ENCODE data around the gene EEF1AKMT1. TPM values are rescaled to one million over a fixed set of nuclear protein-coding genes. Genes with fewer than 3 reads are reported as not detected.

The EEF1AKMT1 gene
- total RNA-seq, 1 donor from 2014 or later = 12.9 TPM

GRCh38 chr13:20711301-20712044, 62.3 kb downstream of the EEF1AKMT1 start:
- H3K27me3 Mint-ChIP-seq (ENCODE audit: insufficient read depth) = peaks cover 18% of the 10 kb centered on the region
- intact Hi-C loops (cut with micrococcal nuclease) = loop anchor here (1.0 kb wide), 2 partner anchors 117 to 213 kb away; no protein-coding TSS in a partner anchor
- H3K36me3 Mint-ChIP-seq (ENCODE audit: low read depth) = no peaks in the 10 kb centered on the region
- peaks cover 19% of the 10 kb centered on the region for H3K4me1 Mint-ChIP-seq (ENCODE audit: low read depth)
- H3K9me3 Mint-ChIP-seq = no peaks in the 10 kb centered on the region
- H3K4me3 Mint-ChIP-seq = no peak overlapping the region
- H3K27ac Mint-ChIP-seq = no peak overlapping the region
- DNase-seq (ENCODE audit: low spot score) = no peak

DNA sequence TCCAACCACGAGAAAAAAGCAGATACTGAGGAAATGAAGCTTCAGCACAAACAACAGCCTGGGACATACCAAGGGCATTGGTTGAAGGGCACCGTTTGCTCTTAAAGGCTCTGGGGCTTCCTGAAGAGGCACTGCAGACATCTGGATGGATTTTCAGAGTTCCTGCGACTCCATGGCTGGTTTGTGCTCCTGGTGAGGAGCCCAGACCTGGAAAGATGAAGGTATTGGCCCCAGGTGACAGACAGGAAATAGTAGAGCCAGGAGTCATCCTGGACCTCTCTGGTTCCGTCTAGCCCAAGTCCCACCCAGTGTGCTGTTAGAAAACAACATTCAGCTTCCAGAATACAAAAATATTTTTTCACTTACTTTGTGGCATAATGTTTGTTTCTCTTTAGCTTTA, 64.0 kb downstream of the EEF1AKMT1 start:
- peaks cover 22% of the 10 kb centered on the region for H3K27me3 Mint-ChIP-seq (ENCODE audit: insufficient read depth)
- peaks cover 19% of the 10 kb centered on the region for H3K4me1 Mint-ChIP-seq (ENCODE audit: low read depth)
- H3K36me3 Mint-ChIP-seq (ENCODE audit: low read depth) = no peaks in the 10 kb centered on the region
- no peak overlapping the region for H3K27ac Mint-ChIP-seq
- no peak overlapping the region for H3K4me3 Mint-ChIP-seq
- no peak for DNase-seq (ENCODE audit: low spot score)
- intact Hi-C loops (cut with micrococcal nuclease) = loop anchor here (10.0 kb wide), 2 partner anchors 295 to 465 kb away; partner anchors contain the start of genes MRPL57 and SKA3
- H3K9me3 Mint-ChIP-seq = no peaks in the 10 kb centered on the region

GRCh38 chr13:20709369-20709768, 64.4 kb downstream of the EEF1AKMT1 start:
- H3K27ac Mint-ChIP-seq = no peak overlapping the region
- DNase-seq (ENCODE audit: low spot score) = no peak
- no peak overlapping the region for H3K4me3 Mint-ChIP-seq

DNA sequence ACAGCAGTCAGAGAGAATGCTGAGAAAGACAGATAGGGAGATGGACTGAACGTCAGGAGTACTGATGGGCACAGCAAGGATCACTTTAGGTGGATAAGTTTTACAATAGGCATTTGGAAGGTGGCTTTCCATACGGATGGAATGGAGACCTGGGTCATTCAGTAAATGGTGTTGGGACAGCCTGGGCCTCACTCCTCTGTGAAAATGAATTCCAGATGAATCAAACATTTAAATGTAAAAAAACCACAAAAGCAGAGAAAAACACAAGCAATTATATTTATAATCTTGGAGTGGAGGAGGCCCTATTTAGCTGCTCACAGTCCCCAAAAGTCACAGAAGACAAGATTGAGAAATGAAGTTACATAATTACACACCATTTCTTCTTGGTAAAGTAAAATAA, 65.5 kb downstream of the EEF1AKMT1 start:
- intact Hi-C loops (cut with micrococcal nuclease) = loop anchor here (10.0 kb wide), 2 partner anchors 293 to 467 kb away; partner anchors contain the start of genes MRPL57 and SKA3
- Mint-ChIP-seq H3K9me3 (no peaks in the 10 kb centered on the region), H3K4me3 (no peak overlapping the region), H3K36me3 (ENCODE audit: low read depth) (no peaks in the 10 kb centered on the region), H3K4me1 (ENCODE audit: low read depth) (peaks cover 15% of the 10 kb centered on the region), H3K27me3 (ENCODE audit: insufficient read depth) (peaks cover 19% of the 10 kb centered on the region), H3K27ac (no peak overlapping the region)
- DNase-seq (ENCODE audit: low spot score) = no peak

More at GRCh38 chr13:20709369-20709768, 64.4 kb downstream of the EEF1AKMT1 start:
- H3K9me3 Mint-ChIP-seq = no peaks in the 10 kb centered on the region
- H3K4me1 Mint-ChIP-seq (ENCODE audit: low read depth) = peaks cover 19% of the 10 kb centered on the region
- H3K27me3 Mint-ChIP-seq (ENCODE audit: insufficient read depth) = peaks cover 23% of the 10 kb centered on the region
- no peaks in the 10 kb centered on the region for H3K36me3 Mint-ChIP-seq (ENCODE audit: low read depth)
- intact Hi-C loops (cut with micrococcal nuclease) = loop anchor here (10.0 kb wide), 2 partner anchors 295 to 465 kb away; partner anchors contain the start of genes MRPL57 and SKA3

DNA sequence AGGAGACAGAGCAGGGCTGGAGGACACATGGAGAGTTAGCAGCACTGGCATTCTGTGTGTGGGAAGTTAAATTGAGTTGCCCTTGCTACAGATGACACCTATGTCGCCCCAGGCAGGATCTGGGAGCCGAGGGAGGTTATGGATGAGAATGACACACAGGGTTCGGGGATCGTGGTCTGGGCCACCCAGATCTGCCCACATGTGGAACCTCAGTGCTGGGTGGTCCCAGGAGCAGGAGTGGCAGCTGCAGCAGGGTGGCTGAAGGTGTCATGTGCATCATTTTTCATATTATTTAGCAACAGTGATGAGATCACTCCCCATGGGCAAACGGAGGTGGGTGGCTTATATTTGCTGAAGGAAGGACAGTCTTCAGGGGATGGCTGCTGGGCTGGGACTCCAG, 67.1 kb downstream of the EEF1AKMT1 start:
- Mint-ChIP-seq H3K4me1 (ENCODE audit: low read depth) (peaks cover 12% of the 10 kb centered on the region), H3K27ac (peak overlapping the region; percentile 12), H3K9me3 (no peaks in the 10 kb centered on the region), H3K4me3 (no peak overlapping the region), H3K36me3 (ENCODE audit: low read depth) (no peaks in the 10 kb centered on the region), H3K27me3 (ENCODE audit: insufficient read depth) (peaks cover 29% of the 10 kb centered on the region)
- intact Hi-C loops (cut with micrococcal nuclease) = loop anchor here (10.0 kb wide), 2 partner anchors 292 to 468 kb away; partner anchors contain the start of genes MRPL57 and SKA3
- no peak for DNase-seq (ENCODE audit: low spot score)

DNA sequence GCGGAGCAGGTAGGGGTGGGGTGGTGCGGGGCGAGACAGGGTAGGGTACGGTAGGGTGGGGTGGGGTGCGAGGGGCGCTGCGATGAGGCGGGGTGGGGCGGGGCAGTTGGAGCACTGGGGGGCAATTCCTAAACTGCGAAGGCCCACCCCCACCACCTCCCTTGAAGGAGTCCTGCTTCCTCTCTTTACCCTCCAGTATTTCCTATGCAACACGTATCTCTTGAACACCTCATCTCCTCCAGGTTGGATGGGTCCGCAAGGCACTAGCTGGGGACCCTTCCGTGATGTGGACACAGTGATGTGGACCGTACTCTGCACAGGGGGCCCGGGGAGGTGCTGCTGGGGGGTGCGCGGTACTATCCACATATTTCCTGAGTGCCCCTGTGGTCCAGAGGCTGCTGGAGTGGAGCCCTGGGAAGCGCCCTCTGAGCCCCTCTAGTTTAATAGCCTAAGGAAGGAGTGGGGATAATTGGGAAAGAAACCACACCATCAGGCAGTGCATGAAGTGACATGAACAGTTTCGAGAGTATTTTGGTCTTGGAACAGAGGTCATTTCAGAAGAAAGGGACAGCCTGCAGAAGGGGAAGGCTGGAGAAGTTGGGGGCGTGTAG, 69.2 kb downstream of the EEF1AKMT1 start:
- no peak for DNase-seq (ENCODE audit: low spot score)
- H3K4me3 Mint-ChIP-seq = peak overlapping the region; percentile 78
- peaks cover 11% of the 10 kb centered on the region for H3K4me1 Mint-ChIP-seq (ENCODE audit: low read depth)
- intact Hi-C loops (cut with micrococcal nuclease) = loop anchor here (1.0 to 10.0 kb wide), 5 partner anchors 69 to 508 kb away; partner anchors contain the start of genes EEF1AKMT1, MRPL57, SKA3 and XPO4
- H3K27me3 Mint-ChIP-seq (ENCODE audit: insufficient read depth) = peaks cover 40% of the 10 kb centered on the region
- no peaks in the 10 kb centered on the region for H3K9me3 Mint-ChIP-seq
- H3K36me3 Mint-ChIP-seq (ENCODE audit: low read depth) = no peaks in the 10 kb centered on the region
- peak overlapping the region; percentile 52 for H3K27ac Mint-ChIP-seq

DNA sequence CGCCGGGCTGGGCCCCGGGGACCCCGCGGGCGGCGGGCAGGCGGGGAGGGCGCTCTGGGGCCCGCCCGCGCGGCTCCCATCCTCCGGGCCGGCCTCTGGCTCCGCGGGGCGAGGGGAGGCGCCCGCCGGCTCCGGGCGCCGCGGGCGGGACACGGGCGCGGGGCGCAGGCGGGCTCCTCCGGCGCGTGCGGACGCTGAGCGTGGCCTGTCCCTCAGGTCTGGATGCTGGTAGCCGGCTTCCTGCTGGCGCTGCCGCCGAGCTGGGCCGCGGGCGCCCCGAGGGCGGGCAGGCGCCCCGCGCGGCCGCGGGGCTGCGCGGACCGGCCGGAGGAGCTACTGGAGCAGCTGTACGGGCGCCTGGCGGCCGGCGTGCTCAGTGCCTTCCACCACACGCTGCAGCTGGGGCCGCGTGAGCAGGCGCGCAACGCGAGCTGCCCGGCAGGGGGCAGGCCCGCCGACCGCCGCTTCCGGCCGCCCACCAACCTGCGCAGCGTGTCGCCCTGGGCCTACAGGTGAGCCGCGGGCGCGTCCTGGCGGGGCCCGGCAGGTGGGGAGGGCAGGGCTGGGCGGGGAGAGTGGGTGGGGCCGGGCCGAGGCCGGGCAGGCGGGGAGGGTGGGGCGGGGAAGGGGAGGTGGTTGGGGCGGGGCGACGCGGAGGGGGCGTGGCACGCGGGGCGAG, 69.8 kb downstream of the EEF1AKMT1 start:
- no peak overlapping the region for H3K27ac Mint-ChIP-seq
- peaks cover 5% of the 10 kb centered on the region for H3K4me1 Mint-ChIP-seq (ENCODE audit: low read depth)
- H3K27me3 Mint-ChIP-seq (ENCODE audit: insufficient read depth) = peaks cover 40% of the 10 kb centered on the region
- no peak overlapping the region for H3K4me3 Mint-ChIP-seq
- H3K9me3 Mint-ChIP-seq = no peaks in the 10 kb centered on the region
- H3K36me3 Mint-ChIP-seq (ENCODE audit: low read depth) = no peaks in the 10 kb centered on the region
- intact Hi-C loops (cut with micrococcal nuclease) = loop anchor here (1.0 to 10.0 kb wide), 8 partner anchors 69 to 507 kb away; partner anchors contain the start of genes CRYL1, EEF1AKMT1, IFT88 and MRPL57
- DNase-seq (ENCODE audit: low spot score) = peak; percentile 65

- peak within 1 kb of the TSS; percentile 91 for H3K4me3 Mint-ChIP-seq
- peak within 1 kb of the TSS; percentile 80 for H3K27ac Mint-ChIP-seq
- intact Hi-C loops (cut with micrococcal nuclease) = loop anchor here (2.0 to 10.0 kb wide), 5 partner anchors 136 to 472 kb away; partner anchors contain the start of genes CRYL1, IFT88, MRPL57 and SKA3
- peaks cover 5% of the 10 kb centered on the region for H3K4me1 Mint-ChIP-seq (ENCODE audit: low read depth)
- no peaks in the 10 kb centered on the region for H3K9me3 Mint-ChIP-seq
- peaks cover 38% of the 10 kb centered on the region for H3K27me3 Mint-ChIP-seq (ENCODE audit: insufficient read depth)
- no peaks in the 10 kb centered on the region for H3K36me3 Mint-ChIP-seq (ENCODE audit: low read depth)
- DNase-seq (ENCODE audit: low spot score) = no peak
Measured at GRCh38 chr13:20702915-20703779, 70.6 kb downstream of the EEF1AKMT1 start, which contains the start of gene IL17D. Gene IL17D, plus strand, starts transcription at chr13:20703699. Its CDS starts 303 bp downstream, at chr13:20704002.

- H3K27me3 Mint-ChIP-seq (ENCODE audit: insufficient read depth) = peaks cover 43% of the 10 kb centered on the region
- no peaks in the 10 kb centered on the region for H3K9me3 Mint-ChIP-seq
- no peak overlapping the region for H3K27ac Mint-ChIP-seq
- peaks cover 5% of the 10 kb centered on the region for H3K4me1 Mint-ChIP-seq (ENCODE audit: low read depth)
- no peaks in the 10 kb centered on the region for H3K36me3 Mint-ChIP-seq (ENCODE audit: low read depth)
- H3K4me3 Mint-ChIP-seq = peak overlapping the region; percentile 91
- intact Hi-C loops (cut with micrococcal nuclease) = loop anchor here (2.0 to 10.0 kb wide), 5 partner anchors 136 to 472 kb away; partner anchors contain the start of genes CRYL1, IFT88, MRPL57 and SKA3
- DNase-seq (ENCODE audit: low spot score) = no peak
Measured at GRCh38 chr13:20702530-20702914, 71.2 kb downstream of the EEF1AKMT1 start.

GRCh38 chr13:20701461-20701860, 72.3 kb downstream of the EEF1AKMT1 start:
- Mint-ChIP-seq H3K4me1 (ENCODE audit: low read depth) (peaks cover 5% of the 10 kb centered on the region), H3K36me3 (ENCODE audit: low read depth) (no peaks in the 10 kb centered on the region), H3K4me3 (no peak overlapping the region), H3K27ac (no peak overlapping the region), H3K27me3 (ENCODE audit: insufficient read depth) (peaks cover 49% of the 10 kb centered on the region), H3K9me3 (no peaks in the 10 kb centered on the region)
- no peak for DNase-seq (ENCODE audit: low spot score)
- intact Hi-C loops (cut with micrococcal nuclease) = loop anchor here (10.0 kb wide), 2 partner anchors 287 to 473 kb away; partner anchors contain the start of genes MRPL57 and SKA3

DNA sequence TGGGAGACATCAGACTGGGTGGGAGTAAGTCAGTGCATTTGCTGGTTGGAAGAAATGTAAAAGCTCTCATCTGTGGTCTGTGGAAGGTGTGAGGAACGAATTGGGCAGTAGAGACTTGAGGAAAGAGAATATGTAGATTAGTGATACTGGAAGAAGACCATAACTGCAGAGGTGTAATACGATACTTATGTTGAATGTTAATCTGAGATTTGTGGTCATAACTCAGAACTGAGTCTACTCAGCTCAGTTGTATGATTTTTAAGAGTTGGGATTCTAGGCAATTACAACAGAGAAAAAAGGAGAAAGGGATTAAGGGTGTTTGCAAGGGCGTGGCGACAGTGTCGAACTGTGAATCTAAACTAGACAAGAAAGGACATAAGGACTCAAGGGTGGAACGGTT, 73.5 kb downstream of the EEF1AKMT1 start:
- H3K9me3 Mint-ChIP-seq = no peaks in the 10 kb centered on the region
- H3K4me3 Mint-ChIP-seq = no peak overlapping the region
- H3K27me3 Mint-ChIP-seq (ENCODE audit: insufficient read depth) = peaks cover 55% of the 10 kb centered on the region
- no peaks in the 10 kb centered on the region for H3K36me3 Mint-ChIP-seq (ENCODE audit: low read depth)
- no peak overlapping the region for H3K27ac Mint-ChIP-seq
- intact Hi-C loops (cut with micrococcal nuclease) = loop anchor here (10.0 kb wide), 2 partner anchors 285 to 475 kb away; partner anchors contain the start of genes MRPL57 and SKA3
- no peak for DNase-seq (ENCODE audit: low spot score)
- H3K4me1 Mint-ChIP-seq (ENCODE audit: low read depth) = peaks cover 5% of the 10 kb centered on the region
